ENCODE data around the gene CYFIP1. TPM values are rescaled to one million over a fixed set of nuclear protein-coding genes. Genes with fewer than 3 reads are reported as not detected.

Gene CYFIP1
- polyA plus RNA-seq, 3 donors, result 47.1 to 85.5 (median 63.8) TPM

GRCh38 chr15:22884344-22884743 is 95.8 kb downstream of the CYFIP1 start:
- H3K36me3 Mint-ChIP-seq, result peaks cover 64 to 87% of the 10 kb centered on the region in 2 donors
- H3K4me3 Mint-ChIP-seq, result no peak overlapping the region
- H3K27ac ChIP-seq (ENCODE audit: low read depth in 1 of 2, low read length in 2 of 2), result no peak overlapping the region
- no peak overlapping the region for H2AFZ ChIP-seq (ENCODE audit: insufficient read depth, low read depth, low read length, poor library complexity, severe bottlenecking)
- no peak overlapping the region for H3K4me3 ChIP-seq (replicated peaks in 1 of 3; ENCODE audit: low read depth in 2 of 3, low read length in 3 of 3)
- TF ChIP-seq CTCF (IDR thresholded peaks at IDR 0.05), result no peak
- no peaks in the 10 kb centered on the region for H4K20me1 ChIP-seq (ENCODE audit: insufficient read depth, low read length)
- no peaks in the 10 kb centered on the region for H3K4me1 Mint-ChIP-seq
- H3K4me2 ChIP-seq (replicated peaks; ENCODE audit: extremely low read depth, low read length, poor library complexity, severe bottlenecking), result no peak overlapping the region
- no peaks in the 10 kb centered on the region for H3K9me3 ChIP-seq (replicated peaks in 1 of 2; ENCODE audit: control insufficient read depth in 1 of 2, insufficient read depth in 1 of 2, low read length in 2 of 2)
- WGBS (ENCODE audit: insufficient coverage), result 83% methylated on average over 1 of the region's 1 CpG
- H3K4me1 ChIP-seq (ENCODE audit: control insufficient read depth in 1 of 2, insufficient read depth in 2 of 2, low read length in 2 of 2), result no peaks in the 10 kb centered on the region
- H3K36me3 ChIP-seq (replicated peaks in 1 of 2; ENCODE audit: control insufficient read depth in 1 of 2, insufficient read depth in 2 of 2, low read length in 2 of 2), result peaks cover 38 to 73% of the 10 kb centered on the region in 2 donors
- no peak for DNase-seq
- no peaks in the 10 kb centered on the region for H3K27me3 Mint-ChIP-seq (ENCODE audit: low read depth in 3 of 3)
- peak overlapping the region in 1 of 7 donors; percentile 33 for H3K27ac Mint-ChIP-seq
- H3K79me2 ChIP-seq (ENCODE audit: insufficient read depth, low read length), result no peaks in the 10 kb centered on the region
- H3K9me3 Mint-ChIP-seq, result peaks cover 0 to 3% (median 0%) of the 10 kb centered on the region in 7 donors
- intact Hi-C loops (cut with micrococcal nuclease), result loop anchor here (10.0 kb wide), 1 partner anchor 60 kb away; no protein-coding TSS in a partner anchor
- no peak overlapping the region for H3K9ac ChIP-seq (ENCODE audit: insufficient read depth, low read length, poor library complexity, severe bottlenecking)
- H3K27me3 ChIP-seq (ENCODE audit: control insufficient read depth in 2 of 2, insufficient read depth in 2 of 2, low read length in 2 of 2), result no peaks in the 10 kb centered on the region

GRCh38 chr15:22883196-22883595 is 97.0 kb downstream of the CYFIP1 start:
- H3K27me3 Mint-ChIP-seq (ENCODE audit: low read depth in 3 of 3), result peaks cover 0 to 1% (median 0%) of the 10 kb centered on the region in 3 donors
- no peak overlapping the region for H3K27ac ChIP-seq (ENCODE audit: low read depth in 1 of 2, low read length in 2 of 2)
- TF ChIP-seq CTCF (IDR thresholded peaks at IDR 0.05), result no peak
- H3K4me1 ChIP-seq (ENCODE audit: control insufficient read depth in 1 of 2, insufficient read depth in 2 of 2, low read length in 2 of 2), result no peaks in the 10 kb centered on the region
- intact Hi-C loops (cut with micrococcal nuclease), result loop anchor here (10.0 kb wide), 1 partner anchor 62 kb away; no protein-coding TSS in a partner anchor
- no peak overlapping the region for H3K27ac Mint-ChIP-seq
- peaks cover 0 to 1% of the 10 kb centered on the region in 2 donors for H3K9me3 ChIP-seq (replicated peaks in 1 of 2; ENCODE audit: control insufficient read depth in 1 of 2, insufficient read depth in 1 of 2, low read length in 2 of 2)
- no peaks in the 10 kb centered on the region for H3K27me3 ChIP-seq (ENCODE audit: control insufficient read depth in 2 of 2, insufficient read depth in 2 of 2, low read length in 2 of 2)
- 93% methylated on average over 2 of the region's 13 CpGs for WGBS (ENCODE audit: insufficient coverage)
- no peak overlapping the region for H3K4me3 Mint-ChIP-seq
- no peaks in the 10 kb centered on the region for H3K4me1 Mint-ChIP-seq
- H3K9ac ChIP-seq (ENCODE audit: insufficient read depth, low read length, poor library complexity, severe bottlenecking), result no peak overlapping the region
- peaks cover 73 to 87% of the 10 kb centered on the region in 2 donors for H3K36me3 Mint-ChIP-seq
- DNase-seq, result no peak
- H3K79me2 ChIP-seq (ENCODE audit: insufficient read depth, low read length), result no peaks in the 10 kb centered on the region
- H3K36me3 ChIP-seq (replicated peaks in 1 of 2; ENCODE audit: control insufficient read depth in 1 of 2, insufficient read depth in 2 of 2, low read length in 2 of 2), result peaks cover 40 to 73% of the 10 kb centered on the region in 2 donors
- H2AFZ ChIP-seq (ENCODE audit: insufficient read depth, low read depth, low read length, poor library complexity, severe bottlenecking), result no peak overlapping the region
- H4K20me1 ChIP-seq (ENCODE audit: insufficient read depth, low read length), result no peaks in the 10 kb centered on the region
- H3K9me3 Mint-ChIP-seq, result peaks cover under 1 to 5% (median 3%) of the 10 kb centered on the region in 7 donors
- H3K4me2 ChIP-seq (replicated peaks; ENCODE audit: extremely low read depth, low read length, poor library complexity, severe bottlenecking), result no peak overlapping the region
- H3K4me3 ChIP-seq (replicated peaks in 1 of 3; ENCODE audit: low read depth in 2 of 3, low read length in 3 of 3), result no peak overlapping the region
